Renal cortical epithelial cell (primary cell): ENCODE measurements around the gene SHANK3. TPM values are rescaled to one million over a fixed set of nuclear protein-coding genes. Genes with fewer than 3 reads are reported as not detected.

Experiments
- DNase-seq: peaks from one replicate; pipeline ENCODE4 v3.0.0-alpha.2; 2011; ENCODE audit warnings: low read depth
- total RNA-seq: library from RNA; depleted of rRNA; stranded (reverse); fragments of >200 nt; gene quantifications from 2 replicates; pipeline ENCODE4 v1.2.3, GENCODE V29; 2014

SHANK3 gene
- total RNA-seq, 1 donor from 2014 or later = 1.7 TPM

DNA sequence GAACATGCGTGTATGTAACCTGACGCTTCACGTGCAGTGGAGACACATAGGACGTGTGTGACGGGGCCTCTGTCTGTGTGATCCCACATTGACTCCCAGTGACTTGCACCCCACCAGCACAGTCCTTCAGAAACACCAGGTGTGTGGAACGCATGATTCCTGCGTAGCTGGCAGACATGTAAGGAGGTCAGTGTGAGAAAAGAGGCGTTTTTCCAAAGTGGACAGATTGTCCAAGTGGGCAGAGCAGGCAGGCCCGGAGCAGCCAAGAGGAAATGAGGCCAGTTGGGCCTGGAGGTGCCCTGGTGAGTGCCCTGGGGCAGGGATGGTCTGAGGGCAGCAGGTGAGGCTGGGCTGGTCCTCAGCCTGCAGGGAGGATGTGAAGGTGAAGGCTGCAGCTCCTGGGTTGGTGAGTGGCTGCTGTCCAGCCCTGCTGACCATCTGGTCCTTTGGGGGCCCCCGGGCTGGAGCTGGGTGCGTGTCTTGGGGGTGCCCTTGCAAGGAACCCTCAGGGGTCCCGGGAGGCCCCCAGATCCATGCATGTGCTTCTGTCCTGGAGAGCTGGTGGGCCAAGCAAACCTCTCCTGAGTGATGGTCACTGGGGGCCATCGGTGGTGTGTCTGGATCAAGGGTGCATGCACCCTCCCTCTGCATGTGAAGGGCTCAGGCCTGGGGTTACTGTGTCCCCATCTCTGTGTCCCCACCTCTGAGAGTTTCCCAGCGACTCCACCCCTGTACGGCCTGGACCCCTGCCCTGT is 26.6 kb downstream of the SHANK3 start:
- DNase-seq = no peak

DNA sequence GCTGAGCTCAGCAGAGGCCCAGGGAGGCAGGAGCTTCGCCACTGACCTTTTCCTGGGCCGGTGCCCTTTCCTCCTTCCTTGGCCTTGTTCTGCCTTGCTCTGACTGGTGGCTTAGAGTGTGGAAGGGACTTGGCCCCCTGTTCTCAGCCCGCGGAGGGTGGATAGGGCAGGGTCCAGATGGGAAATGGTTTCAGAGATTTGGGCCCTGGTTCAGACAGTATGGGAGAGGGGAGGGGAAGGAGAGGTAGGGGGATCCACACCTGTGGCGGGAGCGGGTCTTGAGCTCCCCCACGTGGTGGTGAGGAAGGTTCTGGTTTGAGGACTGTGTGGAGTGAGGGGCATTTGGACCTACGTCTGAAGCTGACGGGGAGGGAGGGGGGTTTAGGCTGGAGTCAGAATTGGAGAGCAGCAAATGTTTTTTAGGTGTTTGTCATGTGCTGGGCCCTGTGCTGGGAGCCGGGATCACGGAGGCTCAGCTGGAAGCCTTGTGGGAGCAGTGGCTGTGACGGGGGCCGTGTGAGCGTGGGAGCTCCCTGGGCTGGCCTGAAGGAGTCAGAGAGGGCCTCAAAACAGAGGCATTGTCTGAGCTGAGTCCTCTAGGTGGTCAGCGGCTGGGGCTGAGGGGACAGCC is 27.2 kb downstream of the SHANK3 start:
- no peak for DNase-seq

- peak; percentile 55 for DNase-seq
Observed at GRCh38 chr22:50700387-50701075, 27.9 kb downstream of the SHANK3 start.

GRCh38 chr22:50701076-50701419 is 28.4 kb downstream of the SHANK3 start:
- no peak for DNase-seq

GRCh38 chr22:50701428-50702154 is 29.0 kb downstream of the SHANK3 start:
- DNase-seq = no peak

- DNase-seq = no peak
Observed at GRCh38 chr22:50702261-50702671, 29.6 kb downstream of the SHANK3 start.

- no peak for DNase-seq
Observed at GRCh38 chr22:50702821-50703725, 30.4 kb downstream of the SHANK3 start.

- DNase-seq = no peak
Observed at GRCh38 chr22:50703726-50704509, 31.3 kb downstream of the SHANK3 start.

GRCh38 chr22:50704510-50705218 is 32.0 kb downstream of the SHANK3 start:
- no peak for DNase-seq

- DNase-seq = peak; percentile 40
Observed at GRCh38 chr22:50705219-50705691, 32.6 kb downstream of the SHANK3 start.

GRCh38 chr22:50705851-50706351 is 33.3 kb downstream of the SHANK3 start:
- DNase-seq = no peak

DNA sequence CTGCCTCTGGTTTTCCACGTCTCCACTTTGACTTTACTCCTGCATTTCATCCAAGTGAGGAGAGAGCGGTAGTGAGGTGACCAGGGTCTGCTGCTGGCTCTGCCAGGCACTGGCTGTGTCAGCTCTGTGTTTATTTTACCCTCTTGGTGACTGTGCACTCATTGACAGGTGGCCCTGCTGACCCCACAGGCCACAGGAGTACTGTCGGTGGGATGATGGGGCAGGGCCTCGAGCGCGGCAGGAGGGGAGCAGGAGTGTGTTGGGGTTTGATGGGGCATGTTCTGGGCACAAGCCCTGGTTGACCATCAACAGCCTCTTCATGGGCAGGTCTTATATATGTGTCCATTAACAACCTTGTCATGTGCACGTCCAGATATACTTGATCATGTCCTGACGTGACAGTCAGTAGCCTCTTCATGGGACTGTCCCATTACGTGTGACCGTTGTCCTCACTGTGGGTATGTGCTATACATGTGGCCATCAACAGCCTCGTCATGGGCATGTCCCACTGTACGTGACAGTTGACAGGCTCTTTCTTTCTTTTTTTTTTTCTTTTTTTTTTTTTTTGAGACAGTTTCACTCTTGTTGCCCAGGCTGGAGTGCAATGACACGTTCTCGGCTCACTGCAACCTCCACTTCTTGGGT is 34.0 kb downstream of the SHANK3 start:
- no peak for DNase-seq

GRCh38 chr22:50708474-50708873 is 35.9 kb downstream of the SHANK3 start:
- no peak for DNase-seq

DNA sequence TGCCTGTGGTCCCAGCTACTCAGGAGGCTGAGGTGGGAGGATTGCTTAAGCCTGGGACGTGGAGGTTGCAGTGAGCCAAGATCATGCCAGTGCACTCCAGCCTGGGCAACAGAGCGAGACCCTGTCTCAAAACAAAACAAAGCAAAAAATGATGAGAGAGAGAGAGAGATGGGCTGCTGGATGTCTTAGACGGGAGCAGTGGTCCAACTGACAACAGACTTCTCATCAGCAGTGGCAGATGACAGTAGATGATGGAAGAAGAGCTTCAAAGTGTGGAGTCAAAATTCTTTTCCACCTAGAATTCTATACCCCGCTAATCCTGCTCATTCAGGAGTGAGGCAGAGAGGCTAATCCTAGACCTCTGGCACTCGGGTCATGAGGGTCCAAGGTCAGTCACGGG is 36.4 kb downstream of the SHANK3 start:
- DNase-seq = no peak

GRCh38 chr22:50710221-50710620 is 37.6 kb downstream of the SHANK3 start:
- no peak for DNase-seq

- DNase-seq = no peak
Observed at GRCh38 chr22:50710886-50711285, 38.3 kb downstream of the SHANK3 start.

DNA sequence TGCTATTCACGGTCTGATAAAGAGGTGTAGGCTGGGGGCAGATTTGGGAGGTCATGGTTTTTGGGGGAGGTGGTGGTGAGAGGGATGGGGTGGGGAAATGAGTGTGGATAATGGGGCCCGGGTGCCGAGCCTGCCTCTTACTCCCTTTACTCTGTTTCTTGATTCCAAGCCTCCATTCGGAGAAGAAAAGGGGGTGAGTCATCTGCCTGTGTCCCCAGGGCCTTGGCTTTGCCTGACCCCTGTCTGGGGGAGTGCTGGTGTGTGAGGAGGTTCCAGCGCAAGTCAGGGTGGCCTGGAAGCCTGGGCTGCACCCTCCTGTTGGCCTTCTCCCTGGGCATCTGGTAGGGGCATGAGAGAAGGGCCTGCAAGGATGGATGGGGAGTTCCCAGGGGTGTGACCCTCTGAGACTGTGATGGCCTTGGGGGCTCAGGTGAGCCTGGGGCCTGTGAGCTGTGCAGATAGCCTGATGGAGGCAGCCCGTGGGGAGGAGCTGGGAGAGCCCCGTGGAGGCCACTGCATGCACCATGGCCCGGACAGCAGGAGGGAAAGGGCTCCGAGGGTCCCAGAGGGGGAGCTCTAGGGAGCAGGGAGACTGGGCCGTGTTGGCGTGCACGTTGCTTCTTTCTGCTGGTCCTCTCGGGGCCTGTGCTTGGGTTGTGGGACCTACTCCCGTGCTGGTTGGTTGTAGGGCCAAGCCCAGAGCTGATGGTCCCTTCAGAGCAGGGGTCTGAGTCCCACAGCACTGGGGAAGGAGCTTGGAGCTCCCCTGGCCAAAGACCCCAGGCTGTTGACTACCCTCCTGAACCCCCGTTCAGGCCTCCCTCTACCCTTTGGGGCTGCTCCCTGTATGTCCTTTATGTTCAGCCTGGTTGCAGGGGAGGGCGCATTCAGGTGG is 39.1 kb downstream of the SHANK3 start:
- no peak for DNase-seq
